PFSK-1 (cell line): ENCODE results near the gene SNTB2.

ENCODE experiments used
- FOXP2 ChIP-seq: optimal IDR thresholded peaks from 2 replicates; pipeline ENCODE3; 2011; ENCODE audit warnings: borderline replicate concordance, control low read depth, inconsistent platforms; ENCODE audit not compliant: insufficient read depth; ENCODE audit errors: extremely low read length, extremely low read depth
- POLR2AphosphoS5 ChIP-seq: IDR thresholded peaks from 2 replicates; pipeline ENCODE4 v1.6.1; 2012; ENCODE audit warnings: low read depth, mild to moderate bottlenecking, control low read depth, low read length, moderate library complexity
- REST ChIP-seq, 2 experiments: IDR thresholded peaks; 2 replicates each; pipeline versions ENCODE4 v1.6.1 to v1.8.0; 2011 to 2012; ENCODE audit warnings: low read depth in 2 of 2, low read length in 2 of 2, control low read depth in 1 of 2, inconsistent platforms in 1 of 2, mild to moderate bottlenecking in 1 of 2, moderate library complexity in 1 of 2; ENCODE audit not compliant: insufficient read depth in 1 of 2
- SIN3A ChIP-seq: IDR thresholded peaks from 2 replicates; pipeline ENCODE4 v1.6.1; 2012; ENCODE audit warnings: mild to moderate bottlenecking, low read length, moderate library complexity, borderline replicate concordance; ENCODE audit not compliant: insufficient read depth
- TAF1 ChIP-seq: IDR thresholded peaks from 2 replicates; pipeline ENCODE4 v1.6.1; 2012; ENCODE audit warnings: low read length, control low read depth, borderline replicate concordance; ENCODE audit not compliant: insufficient read depth

Gene SNTB2

GRCh38 chr16:69169051-69169450, 17.9 kb upstream of the SNTB2 start:
- TF ChIP-seq FOXP2 (no peak), REST (IDR thresholded peaks at IDR 0.05; ENCODE audit: insufficient read depth in 1 of 2, low read depth in 2 of 2, low read length in 2 of 2) (no peak), POLR2AphosphoS5 (no peak), TAF1 (no peak), SIN3A (no peak)

GRCh38 chr16:69169607-69170352, 17.2 kb upstream of the SNTB2 start:
- no peak for TF ChIP-seq POLR2AphosphoS5

GRCh38 chr16:69171325-69172084, 15.5 kb upstream of the SNTB2 start:
- TF ChIP-seq POLR2AphosphoS5: no peak
- TF ChIP-seq TAF1: no peak
- no peak for TF ChIP-seq FOXP2
- no peak for TF ChIP-seq REST (IDR thresholded peaks at IDR 0.05; ENCODE audit: insufficient read depth in 1 of 2, low read depth in 2 of 2, low read length in 2 of 2)
- no peak for TF ChIP-seq SIN3A

- no peak for TF ChIP-seq REST (IDR thresholded peaks at IDR 0.05; ENCODE audit: insufficient read depth in 1 of 2, low read depth in 2 of 2, low read length in 2 of 2)
- no peak for TF ChIP-seq TAF1
- no peak for TF ChIP-seq FOXP2
- TF ChIP-seq POLR2AphosphoS5: no peak
- no peak for TF ChIP-seq SIN3A
Measured at GRCh38 chr16:69176033-69176800, 10.7 kb upstream of the SNTB2 start.

- no peak for TF ChIP-seq REST (IDR thresholded peaks at IDR 0.05; ENCODE audit: insufficient read depth in 1 of 2, low read depth in 2 of 2, low read length in 2 of 2)
- no peak for TF ChIP-seq FOXP2
- no peak for TF ChIP-seq TAF1
- TF ChIP-seq POLR2AphosphoS5: no peak
- no peak for TF ChIP-seq SIN3A
Measured at GRCh38 chr16:69179328-69180010, 7.5 kb upstream of the SNTB2 start.
